Pons (tissue), 1 donor: ENCODE data around the gene CNOT1.

Source experiments
- DNase-seq: peaks from one replicate; pipeline ENCODE4 v3.0.0-alpha.2; 2016; ENCODE audit warnings: low spot score

CNOT1 gene

DNA sequence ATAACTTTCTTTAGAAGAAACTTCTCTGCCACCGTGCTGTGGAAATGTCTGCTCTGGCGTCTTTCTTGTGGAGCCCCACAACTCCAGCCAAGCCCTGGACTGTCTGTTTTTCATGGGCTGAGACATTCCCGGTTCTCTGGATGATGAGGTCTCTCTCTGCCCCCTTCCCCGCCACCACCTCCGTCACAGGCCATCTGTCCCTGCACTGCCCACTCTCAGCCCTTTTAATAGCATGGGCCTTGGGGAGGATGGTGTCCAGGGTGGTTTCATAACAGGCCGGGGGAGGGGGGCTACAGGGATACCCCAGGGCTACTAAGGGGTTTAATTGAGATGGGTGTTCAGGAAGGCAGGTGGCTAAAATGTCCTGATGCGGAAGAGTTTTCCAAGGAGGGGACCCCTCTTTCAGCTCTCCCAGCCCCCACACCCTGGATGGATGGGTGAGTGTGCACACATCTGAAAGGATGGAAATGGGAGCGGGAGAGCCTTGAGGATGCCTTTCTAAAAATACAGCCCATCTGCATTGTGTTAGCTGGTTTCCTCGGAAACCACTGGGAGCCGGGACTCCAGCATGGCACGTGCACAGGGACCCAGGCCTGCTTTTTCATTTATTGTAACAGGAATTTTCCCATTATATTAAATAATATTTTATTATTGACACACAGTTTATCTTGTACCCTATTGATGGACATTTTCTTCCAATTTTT is 144.3 kb downstream of the CNOT1 start:
- DNase-seq: no peak

DNA sequence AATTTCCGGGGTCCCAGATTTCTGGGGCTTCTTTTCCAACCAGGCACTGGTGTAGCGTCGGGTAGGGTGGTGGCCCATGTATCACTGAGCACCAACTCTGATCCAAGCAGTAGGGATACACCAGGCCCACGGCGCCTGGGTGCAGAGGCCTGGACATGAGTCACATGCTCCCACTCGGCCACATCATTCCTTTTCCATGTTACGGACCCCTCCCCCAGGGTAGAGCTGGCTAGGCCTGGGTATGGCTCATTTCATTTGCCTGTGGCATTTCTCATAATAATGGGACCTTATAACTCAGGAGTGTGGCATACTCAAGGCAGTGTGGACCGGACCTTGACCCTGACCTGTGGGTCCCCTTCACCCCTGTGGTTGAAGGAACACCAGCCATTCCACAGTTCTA is 147.7 kb downstream of the CNOT1 start:
- no peak for DNase-seq

DNA sequence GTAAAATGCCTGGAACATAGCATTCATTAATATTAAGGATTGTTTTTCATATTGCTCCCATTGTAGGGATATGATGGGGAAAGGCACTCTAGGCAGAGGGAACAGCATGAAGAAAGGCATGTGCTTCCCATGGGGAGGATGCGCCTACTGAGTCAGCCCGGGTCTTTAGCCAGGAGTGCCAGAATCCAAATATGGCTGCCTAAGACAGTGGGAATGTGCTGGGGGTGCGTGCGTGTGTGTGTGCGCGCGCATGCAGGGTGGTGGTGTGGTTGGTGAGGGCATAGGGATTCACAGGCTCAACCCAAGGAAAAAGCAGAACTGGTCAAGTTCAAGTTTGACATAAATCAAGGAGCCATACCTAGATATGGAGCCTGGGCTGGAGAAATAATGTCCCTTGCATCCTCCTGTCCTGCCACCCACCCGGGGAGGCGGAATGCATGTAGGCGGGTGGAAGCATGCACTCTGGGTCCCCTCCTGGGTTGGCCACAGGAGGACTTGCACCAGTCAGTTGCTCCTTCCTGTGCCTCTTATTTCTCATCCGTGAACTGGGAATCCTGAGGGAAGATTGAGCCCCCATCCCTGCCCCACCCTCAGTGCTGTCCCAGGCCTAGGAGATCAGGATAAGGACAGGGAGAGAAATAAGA is 148.3 kb downstream of the CNOT1 start:
- DNase-seq: no peak

DNA sequence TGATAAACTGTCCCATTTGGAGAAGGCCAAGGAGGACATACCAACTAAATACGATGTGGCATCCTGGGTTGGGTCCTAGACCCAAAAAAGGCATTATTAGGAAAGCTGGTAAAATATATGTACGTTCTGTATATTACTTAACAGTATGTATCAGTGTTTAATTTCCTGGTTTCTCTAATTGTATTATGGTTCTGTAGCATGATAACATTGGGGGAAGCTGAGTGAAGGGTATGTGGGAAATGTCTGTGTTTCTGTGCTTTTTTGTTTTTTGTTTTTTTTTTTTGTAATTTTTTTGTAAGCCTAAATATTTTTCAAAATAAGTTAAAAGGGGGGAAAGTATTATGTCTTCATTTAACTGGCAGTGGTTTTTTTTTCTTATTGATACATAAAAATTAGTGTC is 151.2 kb downstream of the CNOT1 start:
- DNase-seq: no peak

DNA sequence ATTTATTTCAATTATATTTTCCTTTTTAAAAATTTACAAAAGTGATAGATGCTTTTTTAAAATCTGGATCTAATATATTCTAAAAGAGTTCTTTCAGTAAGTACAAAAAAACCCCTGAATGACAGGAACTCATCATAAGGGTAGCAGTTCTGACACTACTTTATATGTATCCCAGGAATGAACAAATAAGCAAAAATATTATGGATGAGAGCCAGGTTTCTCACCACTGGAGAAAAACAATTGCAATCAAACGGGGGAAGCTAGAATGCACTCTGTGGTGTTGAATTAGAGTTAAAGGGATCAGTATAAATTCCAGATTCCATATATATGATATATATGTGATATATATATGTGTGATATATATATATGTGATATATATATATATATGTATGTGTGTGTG is 152.8 kb downstream of the CNOT1 start:
- DNase-seq: no peak

DNA sequence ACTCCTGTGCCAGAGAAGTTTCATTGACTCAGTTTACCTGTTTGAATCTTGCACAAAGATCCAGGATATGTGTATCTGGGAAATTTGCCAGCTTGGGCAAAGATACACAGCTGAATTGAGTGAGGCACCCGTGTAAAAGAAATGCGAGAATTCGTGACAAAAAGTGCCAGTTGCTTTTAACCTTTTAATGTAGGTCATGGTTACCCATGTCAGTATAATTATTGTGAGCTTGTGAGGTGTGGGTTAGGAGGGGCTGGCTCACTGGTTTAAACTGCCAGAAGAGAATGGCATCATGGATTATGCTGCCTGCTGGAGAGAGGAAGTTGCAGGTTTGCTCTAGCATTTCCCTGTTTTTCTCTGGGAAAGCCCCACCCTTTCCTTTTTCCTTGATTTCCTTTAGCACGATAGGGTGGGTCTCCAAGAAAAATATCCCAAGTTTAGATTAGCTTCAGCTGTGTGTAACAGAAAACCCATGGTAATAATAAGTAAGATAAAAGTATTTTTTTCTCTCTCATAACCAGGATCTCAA is 154.5 kb downstream of the CNOT1 start:
- no peak for DNase-seq

DNA sequence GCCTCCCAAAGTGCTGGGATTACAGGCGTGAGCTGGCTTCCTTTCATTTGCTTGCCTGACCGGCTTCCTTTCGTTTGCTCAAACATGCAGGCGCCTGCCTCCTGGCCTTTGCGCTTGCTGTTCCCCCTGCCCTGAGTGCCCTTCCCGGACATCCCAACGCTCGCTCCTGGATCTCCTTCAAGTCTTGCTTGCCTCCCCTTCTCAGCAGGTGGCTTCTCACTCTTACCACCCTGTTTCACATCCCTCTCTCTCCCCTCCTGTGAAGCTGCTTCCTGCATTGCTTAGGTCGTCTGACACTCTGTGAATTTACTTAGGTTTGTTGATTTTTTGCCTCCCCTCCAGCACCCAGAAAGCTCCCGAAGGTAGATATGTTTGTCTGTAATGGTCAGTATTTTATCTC is 155.3 kb downstream of the CNOT1 start:
- DNase-seq: no peak

DNA sequence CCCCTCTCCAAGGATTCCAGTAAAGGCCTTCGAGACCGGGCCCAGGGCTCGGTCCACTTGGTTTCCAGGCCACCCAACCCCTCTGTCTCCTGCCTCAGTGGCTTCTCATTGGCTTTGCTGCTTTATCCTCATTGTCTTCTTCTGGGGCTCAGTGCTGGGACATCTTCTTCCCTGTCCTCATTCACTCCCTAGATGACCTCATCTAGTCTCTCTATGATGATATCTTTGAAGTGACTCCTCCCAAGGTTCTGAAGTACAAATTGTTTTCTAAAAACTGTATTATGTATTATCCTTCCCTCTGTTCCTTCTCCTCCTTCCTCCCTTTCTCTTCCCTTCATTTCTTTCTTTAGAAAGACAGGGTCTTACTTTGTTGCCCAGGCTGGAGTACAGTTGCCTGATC is 156.8 kb downstream of the CNOT1 start:
- DNase-seq: no peak

DNA sequence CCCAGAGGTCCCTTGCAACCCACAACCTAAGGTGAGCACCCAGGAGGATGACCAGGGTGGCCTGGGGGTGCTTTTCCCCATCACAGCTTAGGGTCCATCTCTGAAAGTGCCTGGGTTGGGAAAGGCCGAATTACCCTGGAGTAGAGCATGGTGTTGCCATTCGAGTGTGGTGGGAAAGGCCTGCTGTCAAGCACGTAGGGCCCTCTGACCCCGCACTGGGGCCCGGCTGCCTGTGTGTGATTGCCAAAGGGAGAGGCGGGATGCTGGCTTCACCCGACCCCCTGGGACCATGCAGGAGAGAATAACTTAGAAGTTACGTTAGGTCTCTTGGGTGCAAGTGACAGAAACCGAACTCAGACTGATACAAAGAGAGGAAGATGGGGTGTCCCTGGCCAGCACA is 157.4 kb downstream of the CNOT1 start:
- no peak for DNase-seq

DNA sequence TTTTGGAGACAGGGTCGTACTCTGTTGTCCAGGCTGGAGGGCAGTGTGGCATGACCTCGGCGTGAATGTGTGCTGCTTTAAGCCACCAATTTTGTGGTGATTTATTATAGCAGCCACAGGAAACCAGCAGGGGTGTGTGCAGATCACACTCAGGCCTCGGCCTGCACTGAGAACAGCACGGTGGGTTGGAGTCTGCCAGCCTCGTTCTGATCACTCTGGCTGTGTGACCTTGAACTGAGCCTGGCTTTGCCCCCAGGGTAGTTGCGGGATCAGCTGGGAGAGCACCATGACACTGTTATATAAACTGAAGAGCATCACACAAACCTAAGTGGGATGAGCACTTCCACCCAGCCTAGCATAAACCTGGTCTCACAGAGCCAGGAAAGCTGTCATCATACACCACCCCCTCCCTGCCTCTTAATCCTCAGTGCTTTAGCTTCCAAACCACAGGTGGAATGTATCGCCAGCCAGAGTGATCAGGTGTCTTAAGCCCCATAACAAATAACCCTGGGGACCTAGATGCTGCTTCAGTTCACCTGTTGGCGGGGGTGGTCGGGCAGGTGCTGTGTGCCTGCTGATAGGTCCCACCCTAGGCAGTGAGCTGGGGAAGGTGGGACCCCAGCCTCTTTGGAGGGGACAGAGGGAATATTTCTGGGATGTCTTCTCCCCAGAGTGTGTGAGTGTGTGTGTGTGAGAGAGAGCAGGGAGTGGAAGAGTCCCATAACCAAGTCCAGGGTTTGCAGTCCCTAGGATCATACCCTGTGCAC is 158.2 kb downstream of the CNOT1 start:
- DNase-seq: no peak
